DND-41 (cell line): ENCODE data around the gene CDK7.
A peak's percentile ranks its signal among the peaks of the same experiment; 100 is the strongest.
"Not testable (repeated sequence)": the region's sequence is repeated elsewhere in the genome, so short reads cannot be mapped to it uniquely, and the experiment has no call there.

Experiments
- ATAC-seq: fragments of 200-7000 bp; cut with Tn5 transposase; 3 replicates; pipeline ENCODE4 v1.9.1; 2021; ENCODE audit warnings: low read depth; ENCODE audit not compliant: insufficient read depth
- DNase-seq: peaks from one replicate; pipeline ENCODE4 v3.0.0-alpha.2; 2020
- H2AFZ ChIP-seq: 2 replicates; pipeline ENCODE4 v1.6.0; 2012; ENCODE audit warnings: low read depth, low read length
- H3K27ac ChIP-seq: 2 replicates; pipeline ENCODE4 v1.5.1; 2012; ENCODE audit warnings: low read length, inconsistent platforms
- H3K27me3 ChIP-seq: fragments of 200-600 bp; sonication (generic); 2 replicates; pipeline ENCODE4 v1.6.0; 2012; ENCODE audit warnings: low read length, mild to moderate bottlenecking, inconsistent platforms; ENCODE audit not compliant: insufficient read depth, poor library complexity
- H3K36me3 ChIP-seq: 2 replicates; pipeline ENCODE4 v1.5.1; 2012; ENCODE audit warnings: low read length, inconsistent platforms; ENCODE audit not compliant: insufficient read depth
- H3K4me1 ChIP-seq: 2 replicates; pipeline ENCODE4 v1.5.1; 2012; ENCODE audit warnings: mild to moderate bottlenecking, low read length; ENCODE audit not compliant: insufficient read depth
- H3K4me2 ChIP-seq: 2 replicates; pipeline ENCODE4 v1.6.0; 2012; ENCODE audit warnings: mild to moderate bottlenecking, moderate library complexity, low read length, inconsistent platforms; ENCODE audit not compliant: insufficient read depth
- H3K4me3 ChIP-seq, 2 experiments: fragments of 200-600 bp in 1 of 2; shearing (Covaris generic) in 1 of 2; 2 replicates each; pipeline ENCODE4 v1.5.1; 2012 to 2016; ENCODE audit warnings: inconsistent platforms in 2 of 2, low read length in 2 of 2, mild to moderate bottlenecking in 2 of 2, low read depth in 1 of 2, moderate library complexity in 1 of 2
- H3K79me2 ChIP-seq: 2 replicates; pipeline ENCODE4 v1.6.0; 2012; ENCODE audit warnings: low read length, inconsistent platforms; ENCODE audit not compliant: insufficient read depth
- H3K9ac ChIP-seq: 2 replicates; pipeline ENCODE4 v1.6.0; 2012; ENCODE audit warnings: low read depth, mild to moderate bottlenecking, inconsistent platforms, low read length, moderate library complexity
- H3K9me3 ChIP-seq: 2 replicates; pipeline ENCODE4 v1.5.1; 2012; ENCODE audit warnings: low read length, moderate library complexity, mild to moderate bottlenecking, inconsistent platforms; ENCODE audit not compliant: insufficient read depth, severe bottlenecking
- H4K20me1 ChIP-seq: 2 replicates; pipeline ENCODE4 v1.6.0; 2012; ENCODE audit warnings: low read length; ENCODE audit not compliant: insufficient read depth
- CTCF ChIP-seq: IDR thresholded peaks from 2 replicates; pipeline ENCODE4 v1.5.1; 2012; ENCODE audit warnings: borderline replicate concordance, low read length, moderate library complexity, mild to moderate bottlenecking; ENCODE audit not compliant: poor library complexity, severe bottlenecking; ENCODE audit errors: extremely low read depth
- EZH2 ChIP-seq: IDR thresholded peaks from 3 replicates; pipeline ENCODE4 v1.6.1; 2012; ENCODE audit warnings: borderline replicate concordance, low read depth, mild to moderate bottlenecking, moderate library complexity, low read length, inconsistent platforms; ENCODE audit not compliant: severe bottlenecking

Gene CDK7

DNA sequence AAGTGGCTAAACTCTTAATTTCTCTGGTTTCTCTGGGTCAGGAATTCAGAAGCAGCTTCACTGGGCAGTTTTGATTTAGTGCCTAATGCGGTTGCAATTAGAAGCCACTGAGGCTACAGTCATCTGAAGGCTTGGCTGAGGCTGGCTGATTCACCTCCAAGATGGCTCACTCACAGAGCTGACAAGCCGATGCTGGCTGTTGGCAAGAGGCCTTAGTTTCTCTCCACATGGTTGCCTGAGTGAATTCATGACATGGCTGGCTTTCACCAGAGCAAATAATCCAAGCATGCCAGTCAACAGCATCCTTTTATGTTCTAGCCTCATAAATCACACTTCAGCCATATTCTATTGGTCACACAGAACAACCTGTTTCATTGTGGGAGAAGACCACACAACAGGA, 2.8 kb upstream of the CDK7 start:
- DNase-seq (no peak), ATAC-seq (no peak)
- H3K4me3 ChIP-seq = no peak overlapping the region
- no peak overlapping the region for H3K9ac ChIP-seq
- H3K79me2 ChIP-seq = peaks cover 17% of the 10 kb centered on the region
- TF ChIP-seq CTCF = no peak
- H3K4me2 ChIP-seq = no peak overlapping the region
- no peaks in the 10 kb centered on the region for H4K20me1 ChIP-seq
- peaks cover 20% of the 10 kb centered on the region for H3K36me3 ChIP-seq
- no peak overlapping the region for H3K27ac ChIP-seq
- no peaks in the 10 kb centered on the region for H3K9me3 ChIP-seq
- H2AFZ ChIP-seq = no peak overlapping the region
- peaks cover 25% of the 10 kb centered on the region for H3K4me1 ChIP-seq
- H3K27me3 ChIP-seq = no peaks in the 10 kb centered on the region

DNA sequence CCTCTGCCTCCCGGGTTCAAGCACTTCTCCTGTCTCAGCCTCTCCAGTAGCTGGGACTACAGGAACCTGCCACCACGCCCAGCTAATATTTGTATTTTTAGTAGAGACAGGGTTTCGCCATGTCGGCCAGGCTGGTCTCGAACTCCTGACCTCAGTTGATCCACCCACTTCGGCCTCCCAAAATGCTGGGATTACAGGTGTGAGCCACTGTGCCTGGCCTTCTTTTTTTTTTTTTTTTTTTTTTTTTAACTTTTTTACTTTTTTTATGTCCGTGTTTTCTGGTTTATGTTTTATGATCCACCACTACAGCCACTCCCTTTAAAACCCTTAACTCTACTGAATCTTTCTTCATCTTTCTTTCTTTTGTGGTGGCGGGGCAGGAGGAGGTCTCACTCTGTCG, 2.0 kb downstream of the CDK7 start:
- not testable (repeated sequence) for H3K27ac ChIP-seq, H2AFZ ChIP-seq, H4K20me1 ChIP-seq, DNase-seq, ATAC-seq, H3K27me3 ChIP-seq, H3K9me3 ChIP-seq, H3K9ac ChIP-seq
- H3K4me3 ChIP-seq = peak overlapping the region in 1 of 2 experiments; percentile 20; a peak in 1 of 4 replicates
- H3K4me2 ChIP-seq = peak overlapping the region; percentile 41
- peaks cover 38% of the 10 kb centered on the region for H3K4me1 ChIP-seq
- peaks cover 62% of the 10 kb centered on the region for H3K79me2 ChIP-seq
- peaks cover 29% of the 10 kb centered on the region for H3K36me3 ChIP-seq

- no peak for TF ChIP-seq CTCF
- peaks cover 29% of the 10 kb centered on the region for H3K36me3 ChIP-seq
- no peak overlapping the region for H2AFZ ChIP-seq
- H3K4me2 ChIP-seq = peak overlapping the region; percentile 41; the same call in 1 of the 2 replicates
- no peak overlapping the region for H3K27ac ChIP-seq
- H4K20me1 ChIP-seq = 0 out of 2 replicates have a peak, but pooled peaks cover 3% of the 10 kb centered on the region
- no peak overlapping the region for H3K4me3 ChIP-seq
- no peak for DNase-seq
- H3K4me1 ChIP-seq = peaks cover 38% of the 10 kb centered on the region
- H3K9me3 ChIP-seq = no peaks in the 10 kb centered on the region
- peaks cover 72% of the 10 kb centered on the region for H3K79me2 ChIP-seq
- H3K9ac ChIP-seq = no peak overlapping the region
- H3K27me3 ChIP-seq = no peaks in the 10 kb centered on the region
- no peak for ATAC-seq
Measured at GRCh38 chr5:69237877-69238276, 3.2 kb downstream of the CDK7 start.

- no peak overlapping the region for H3K4me2 ChIP-seq
- no peak for TF ChIP-seq CTCF
- no peak for TF ChIP-seq EZH2
- DNase-seq (no peak), ATAC-seq (no peak)
- H2AFZ ChIP-seq = no peak overlapping the region
- 0 out of 2 replicates have a peak, but pooled peaks cover 3% of the 10 kb centered on the region for H4K20me1 ChIP-seq
- no peak overlapping the region for H3K4me3 ChIP-seq
- H3K27me3 ChIP-seq = no peaks in the 10 kb centered on the region
- H3K27ac ChIP-seq = no peak overlapping the region
- H3K79me2 ChIP-seq = peaks cover 81% of the 10 kb centered on the region
- peaks cover 34% of the 10 kb centered on the region for H3K4me1 ChIP-seq
- H3K9me3 ChIP-seq = no peaks in the 10 kb centered on the region
- H3K36me3 ChIP-seq = peaks cover 29% of the 10 kb centered on the region
- H3K9ac ChIP-seq = no peak overlapping the region
Measured at GRCh38 chr5:69238760-69239251, 4.1 kb downstream of the CDK7 start.
